ENCODE data around the gene YEATS2.
"Not testable (repeated sequence)": the region's sequence is repeated elsewhere in the genome, so short reads cannot be mapped to it uniquely, and the experiment has no call there.

Gene YEATS2

GRCh38 chr3:183740154-183740553 is 42.6 kb downstream of the YEATS2 start:
- peaks cover 4 to 15% of the 10 kb centered on the region in 2 donors for H3K36me3 ChIP-seq (ENCODE audit: control insufficient read depth in 1 of 2, insufficient read depth in 2 of 2, low read length in 2 of 2)
- H3K4me3 ChIP-seq (ENCODE audit: low read depth in 1 of 2, low read length in 2 of 2); H3K9ac ChIP-seq (ENCODE audit: low read depth in 1 of 2, low read length in 2 of 2); H3K27ac ChIP-seq (ENCODE audit: low read depth, low read length); H3K9me3 ChIP-seq (ENCODE audit: control insufficient read depth in 1 of 2, low read length in 2 of 2); H3K27me3 ChIP-seq (ENCODE audit: control insufficient read depth in 1 of 2, insufficient read depth in 2 of 2, low read length in 2 of 2); H3K4me1 ChIP-seq (ENCODE audit: control insufficient read depth in 1 of 2, insufficient read depth in 2 of 2, low read length in 2 of 2): not testable (repeated sequence)

GRCh38 chr3:183743231-183743630 is 45.6 kb downstream of the YEATS2 start:
- Histone ChIP-seq H3K27me3 (ENCODE audit: control insufficient read depth in 1 of 2, insufficient read depth in 2 of 2, low read length in 2 of 2) (no peaks in the 10 kb centered on the region), H3K27ac (ENCODE audit: low read depth, low read length) (no peak overlapping the region), H3K9ac (ENCODE audit: low read depth in 1 of 2, low read length in 2 of 2) (no peak overlapping the region), H3K4me1 (ENCODE audit: control insufficient read depth in 1 of 2, insufficient read depth in 2 of 2, low read length in 2 of 2) (no peaks in the 10 kb centered on the region), H3K4me3 (ENCODE audit: low read depth in 1 of 2, low read length in 2 of 2) (no peak overlapping the region), H3K36me3 (ENCODE audit: control insufficient read depth in 1 of 2, insufficient read depth in 2 of 2, low read length in 2 of 2) (peaks cover 0 to 8% of the 10 kb centered on the region in 2 donors), H3K9me3 (ENCODE audit: control insufficient read depth in 1 of 2, low read length in 2 of 2) (no peaks in the 10 kb centered on the region)

- no peak overlapping the region for H3K27ac ChIP-seq (ENCODE audit: low read depth, low read length)
- no peaks in the 10 kb centered on the region for H3K9me3 ChIP-seq (ENCODE audit: control insufficient read depth in 1 of 2, low read length in 2 of 2)
- peaks cover 0 to 18% of the 10 kb centered on the region in 2 donors for H3K36me3 ChIP-seq (ENCODE audit: control insufficient read depth in 1 of 2, insufficient read depth in 2 of 2, low read length in 2 of 2)
- no peaks in the 10 kb centered on the region for H3K27me3 ChIP-seq (ENCODE audit: control insufficient read depth in 1 of 2, insufficient read depth in 2 of 2, low read length in 2 of 2)
- no peak overlapping the region for H3K4me3 ChIP-seq (ENCODE audit: low read depth in 1 of 2, low read length in 2 of 2)
- H3K9ac ChIP-seq (ENCODE audit: low read depth in 1 of 2, low read length in 2 of 2): no peak overlapping the region
- no peaks in the 10 kb centered on the region for H3K4me1 ChIP-seq (ENCODE audit: control insufficient read depth in 1 of 2, insufficient read depth in 2 of 2, low read length in 2 of 2)
Observed at GRCh38 chr3:183745300-183746098, 47.9 kb downstream of the YEATS2 start.

GRCh38 chr3:183754052-183754451 is 56.5 kb downstream of the YEATS2 start:
- Histone ChIP-seq H3K4me1 (ENCODE audit: control insufficient read depth in 1 of 2, insufficient read depth in 2 of 2, low read length in 2 of 2) (no peaks in the 10 kb centered on the region), H3K36me3 (ENCODE audit: control insufficient read depth in 1 of 2, insufficient read depth in 2 of 2, low read length in 2 of 2) (peaks cover 0 to 42% of the 10 kb centered on the region in 2 donors), H3K9ac (ENCODE audit: low read depth in 1 of 2, low read length in 2 of 2) (no peak overlapping the region)

GRCh38 chr3:183762304-183762703 is 64.7 kb downstream of the YEATS2 start:
- no peak overlapping the region for H3K27ac ChIP-seq (ENCODE audit: low read depth, low read length)
- H3K9me3 ChIP-seq (ENCODE audit: control insufficient read depth in 1 of 2, low read length in 2 of 2): no peaks in the 10 kb centered on the region
- H3K36me3 ChIP-seq (ENCODE audit: control insufficient read depth in 1 of 2, insufficient read depth in 2 of 2, low read length in 2 of 2): peaks cover 11 to 34% of the 10 kb centered on the region in 2 donors
- peaks cover 4 to 6% of the 10 kb centered on the region in 2 donors for H3K4me1 ChIP-seq (ENCODE audit: control insufficient read depth in 1 of 2, insufficient read depth in 2 of 2, low read length in 2 of 2)
- no peak overlapping the region for H3K9ac ChIP-seq (ENCODE audit: low read depth in 1 of 2, low read length in 2 of 2)
- H3K4me3 ChIP-seq (ENCODE audit: low read depth in 1 of 2, low read length in 2 of 2): no peak overlapping the region
- H3K27me3 ChIP-seq (ENCODE audit: control insufficient read depth in 1 of 2, insufficient read depth in 2 of 2, low read length in 2 of 2): no peaks in the 10 kb centered on the region

More at GRCh38 chr3:183754052-183754451, 56.5 kb downstream of the YEATS2 start:
- Histone ChIP-seq H3K27me3 (ENCODE audit: control insufficient read depth in 1 of 2, insufficient read depth in 2 of 2, low read length in 2 of 2) (no peaks in the 10 kb centered on the region), H3K4me3 (ENCODE audit: low read depth in 1 of 2, low read length in 2 of 2) (no peak overlapping the region), H3K9me3 (ENCODE audit: control insufficient read depth in 1 of 2, low read length in 2 of 2) (no peaks in the 10 kb centered on the region), H3K27ac (ENCODE audit: low read depth, low read length) (no peak overlapping the region)

- H3K36me3 ChIP-seq (ENCODE audit: control insufficient read depth in 1 of 2, insufficient read depth in 2 of 2, low read length in 2 of 2): peaks cover 14 to 28% of the 10 kb centered on the region in 2 donors
- no peak overlapping the region for H3K9ac ChIP-seq (ENCODE audit: low read depth in 1 of 2, low read length in 2 of 2)
- peaks cover 4 to 6% of the 10 kb centered on the region in 2 donors for H3K4me1 ChIP-seq (ENCODE audit: control insufficient read depth in 1 of 2, insufficient read depth in 2 of 2, low read length in 2 of 2)
- no peaks in the 10 kb centered on the region for H3K9me3 ChIP-seq (ENCODE audit: control insufficient read depth in 1 of 2, low read length in 2 of 2)
- H3K27ac ChIP-seq (ENCODE audit: low read depth, low read length): no peak overlapping the region
- no peak overlapping the region for H3K4me3 ChIP-seq (ENCODE audit: low read depth in 1 of 2, low read length in 2 of 2)
- H3K27me3 ChIP-seq (ENCODE audit: control insufficient read depth in 1 of 2, insufficient read depth in 2 of 2, low read length in 2 of 2): no peaks in the 10 kb centered on the region
Observed at GRCh38 chr3:183764847-183765731, 67.5 kb downstream of the YEATS2 start.

GRCh38 chr3:183766107-183766506 is 68.5 kb downstream of the YEATS2 start:
- H3K9ac ChIP-seq (ENCODE audit: low read depth in 1 of 2, low read length in 2 of 2): no peak overlapping the region
- no peaks in the 10 kb centered on the region for H3K9me3 ChIP-seq (ENCODE audit: control insufficient read depth in 1 of 2, low read length in 2 of 2)
- peaks cover 14 to 28% of the 10 kb centered on the region in 2 donors for H3K36me3 ChIP-seq (ENCODE audit: control insufficient read depth in 1 of 2, insufficient read depth in 2 of 2, low read length in 2 of 2)
- H3K4me3 ChIP-seq (ENCODE audit: low read depth in 1 of 2, low read length in 2 of 2): no peak overlapping the region
- H3K27me3 ChIP-seq (ENCODE audit: control insufficient read depth in 1 of 2, insufficient read depth in 2 of 2, low read length in 2 of 2): no peaks in the 10 kb centered on the region
- H3K27ac ChIP-seq (ENCODE audit: low read depth, low read length): no peak overlapping the region
- peaks cover 4 to 6% of the 10 kb centered on the region in 2 donors for H3K4me1 ChIP-seq (ENCODE audit: control insufficient read depth in 1 of 2, insufficient read depth in 2 of 2, low read length in 2 of 2)

- Histone ChIP-seq H3K9ac (ENCODE audit: low read depth in 1 of 2, low read length in 2 of 2) (no peak overlapping the region), H3K4me1 (ENCODE audit: control insufficient read depth in 1 of 2, insufficient read depth in 2 of 2, low read length in 2 of 2) (peaks cover 4 to 6% of the 10 kb centered on the region in 2 donors), H3K9me3 (ENCODE audit: control insufficient read depth in 1 of 2, low read length in 2 of 2) (no peaks in the 10 kb centered on the region), H3K36me3 (ENCODE audit: control insufficient read depth in 1 of 2, insufficient read depth in 2 of 2, low read length in 2 of 2) (peaks cover 8 to 22% of the 10 kb centered on the region in 2 donors), H3K27me3 (ENCODE audit: control insufficient read depth in 1 of 2, insufficient read depth in 2 of 2, low read length in 2 of 2) (no peaks in the 10 kb centered on the region), H3K27ac (ENCODE audit: low read depth, low read length) (no peak overlapping the region), H3K4me3 (ENCODE audit: low read depth in 1 of 2, low read length in 2 of 2) (no peak overlapping the region)
Observed at GRCh38 chr3:183766745-183767606, 69.4 kb downstream of the YEATS2 start.

- Histone ChIP-seq H3K27me3 (ENCODE audit: control insufficient read depth in 1 of 2, insufficient read depth in 2 of 2, low read length in 2 of 2) (no peaks in the 10 kb centered on the region), H3K4me3 (ENCODE audit: low read depth in 1 of 2, low read length in 2 of 2) (no peak overlapping the region), H3K9ac (ENCODE audit: low read depth in 1 of 2, low read length in 2 of 2) (no peak overlapping the region), H3K27ac (ENCODE audit: low read depth, low read length) (no peak overlapping the region), H3K36me3 (ENCODE audit: control insufficient read depth in 1 of 2, insufficient read depth in 2 of 2, low read length in 2 of 2) (peaks cover 14 to 23% of the 10 kb centered on the region in 2 donors), H3K9me3 (ENCODE audit: control insufficient read depth in 1 of 2, low read length in 2 of 2) (no peaks in the 10 kb centered on the region), H3K4me1 (ENCODE audit: control insufficient read depth in 1 of 2, insufficient read depth in 2 of 2, low read length in 2 of 2) (peaks cover 4 to 6% of the 10 kb centered on the region in 2 donors)
Observed at GRCh38 chr3:183768114-183768513, 70.5 kb downstream of the YEATS2 start.

Data from duodenal mucosa (tissue), 2 donors.